Trophoblast cell (in vitro differentiated cells and primary cell): ENCODE measurements around the gene MRPL41.
"Not testable (repeated sequence)": the region's sequence is repeated elsewhere in the genome, so short reads cannot be mapped to it uniquely, and the experiment has no call there.

Experiments used
- DNase-seq, 2 donors: peaks; one replicate each; pipeline ENCODE4 v3.0.0-alpha.2; 2016
- H2AFZ ChIP-seq: 2 replicates; pipeline ENCODE4 v1.6.1; 2013; ENCODE audit warnings: low read length, moderate library complexity, mild to moderate bottlenecking; ENCODE audit not compliant: insufficient read depth, poor library complexity
- H2AK5ac ChIP-seq: 2 replicates; pipeline ENCODE4 v1.6.1; 2013; ENCODE audit warnings: mild to moderate bottlenecking, low read length
- H2BK120ac ChIP-seq: 2 replicates; pipeline ENCODE4 v1.6.1; 2013; ENCODE audit warnings: low read length, mild to moderate bottlenecking, moderate library complexity; ENCODE audit not compliant: insufficient read depth, poor library complexity
- H2BK12ac ChIP-seq: 2 replicates; pipeline ENCODE4 v1.6.1; 2013; ENCODE audit warnings: mild to moderate bottlenecking, low read length, moderate library complexity
- H2BK5ac ChIP-seq: 2 replicates; pipeline ENCODE4 v1.6.1; 2013; ENCODE audit warnings: low read length, low read depth, moderate library complexity, mild to moderate bottlenecking; ENCODE audit not compliant: poor library complexity
- H3K14ac ChIP-seq: 2 replicates; pipeline ENCODE4 v1.6.1; 2013; ENCODE audit warnings: mild to moderate bottlenecking, low read length
- H3K18ac ChIP-seq: 2 replicates; pipeline ENCODE4 v1.6.1; 2013; ENCODE audit warnings: mild to moderate bottlenecking, low read length
- H3K23ac ChIP-seq: 2 replicates; pipeline ENCODE4 v1.6.1; 2013; ENCODE audit warnings: low read length
- H3K27ac ChIP-seq: 2 replicates; pipeline ENCODE4 v1.5.1; 2013; ENCODE audit warnings: low read depth, mild to moderate bottlenecking, inconsistent platforms, low read length, moderate library complexity
- H3K27me3 ChIP-seq: 2 replicates; pipeline ENCODE4 v1.6.1; 2013; ENCODE audit warnings: inconsistent platforms, mild to moderate bottlenecking, low read length, moderate library complexity; ENCODE audit not compliant: insufficient read depth
- H3K36me3 ChIP-seq, 2 experiments: 1 replicate in 1 of 2; 2 replicates in 1 of 2; pipeline ENCODE4 v1.6.1; 2013; ENCODE audit warnings: low read length in 2 of 2, mild to moderate bottlenecking in 2 of 2, moderate library complexity in 1 of 2; ENCODE audit not compliant: insufficient read depth in 2 of 2, control insufficient read depth in 1 of 2
- H3K4ac ChIP-seq: 2 replicates; pipeline ENCODE4 v1.6.1; 2013; ENCODE audit warnings: low read depth, mild to moderate bottlenecking, low read length, moderate library complexity
- H3K4me1 ChIP-seq, 2 experiments: 1 replicate in 1 of 2; 2 replicates in 1 of 2; pipeline ENCODE4 v1.6.1; 2013; ENCODE audit warnings: low read length in 2 of 2, mild to moderate bottlenecking in 2 of 2, moderate library complexity in 1 of 2; ENCODE audit not compliant: insufficient read depth in 2 of 2, control insufficient read depth in 1 of 2
- H3K4me2 ChIP-seq: 2 replicates; pipeline ENCODE4 v1.6.1; 2013; ENCODE audit warnings: inconsistent platforms, mild to moderate bottlenecking, low read length, moderate library complexity
- H3K4me3 ChIP-seq: 2 replicates; pipeline ENCODE4 v1.5.1; 2013; ENCODE audit warnings: mild to moderate bottlenecking, low read depth, low read length, inconsistent platforms
- H3K79me1 ChIP-seq: one replicate; pipeline ENCODE4 v1.6.1; 2013; ENCODE audit warnings: low read length
- H3K79me2 ChIP-seq: 2 replicates; pipeline ENCODE4 v1.6.1; 2013; ENCODE audit warnings: low read length, mild to moderate bottlenecking; ENCODE audit not compliant: control insufficient read depth, insufficient read depth, poor library complexity
- H3K9ac ChIP-seq: 2 replicates; pipeline ENCODE4 v1.6.1; 2013; ENCODE audit warnings: mild to moderate bottlenecking, low read length
- H3K9me3 ChIP-seq: 2 replicates; pipeline ENCODE4 v1.6.1; 2013; ENCODE audit warnings: low read depth, mild to moderate bottlenecking, control low read depth, inconsistent platforms, low read length; ENCODE audit not compliant: insufficient read depth
- H4K12ac ChIP-seq: 2 replicates; pipeline ENCODE4 v1.6.1; 2013; ENCODE audit warnings: low read depth, mild to moderate bottlenecking, low read length, moderate library complexity
- H4K8ac ChIP-seq: 2 replicates; pipeline ENCODE4 v1.6.1; 2013; ENCODE audit warnings: low read depth, mild to moderate bottlenecking, low read length, moderate library complexity
- H4K91ac ChIP-seq: one replicate; pipeline ENCODE4 v1.6.1; 2013; ENCODE audit warnings: low read depth, mild to moderate bottlenecking, low read length, moderate library complexity
- WGBS: extraction: QIAGEN DNeasy Blood & Tissue Kit; methylation state at CpG from one replicate; pipeline ENCODE4 v1.1.7; 2013; ENCODE audit warnings: missing lambda C conversion rate; ENCODE audit not compliant: insufficient read length, insufficient coverage; ENCODE audit errors: extremely low coverage; 5-methylcytosine and 5-hydroxymethylcytosine counted together

The MRPL41 gene

DNA sequence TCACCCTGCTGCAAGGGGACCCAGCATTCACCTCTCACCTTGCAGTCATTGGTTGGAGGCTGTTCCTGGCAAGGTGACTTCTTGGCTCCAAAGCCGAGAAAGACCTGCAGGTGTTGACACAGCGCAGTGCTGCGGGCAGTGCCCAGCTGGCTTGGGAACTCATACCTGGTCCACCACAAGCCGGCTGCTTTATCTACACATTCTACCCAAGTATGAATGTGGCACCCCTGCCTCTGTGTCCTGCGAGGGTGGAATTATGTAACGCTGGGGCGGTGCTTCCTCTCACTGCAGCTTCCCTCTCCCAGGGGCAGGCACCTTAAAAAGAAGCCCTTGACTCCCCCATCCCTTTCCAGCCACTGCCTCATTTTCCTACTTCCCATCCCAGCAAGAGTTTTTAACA lies 41.1 kb downstream of the MRPL41 start:
- Histone ChIP-seq H3K36me3 (peaks cover 11 to 13% of the 10 kb centered on the region in 2 experiments), H4K8ac (no peak overlapping the region), H3K23ac (no peak overlapping the region), H2AK5ac (no peak overlapping the region), H3K4ac (no peak overlapping the region), H3K4me1 (peaks cover 4 to 13% of the 10 kb centered on the region in 2 experiments), H3K79me2 (peaks cover 9% of the 10 kb centered on the region), H2BK120ac (no peak overlapping the region), H3K18ac (no peak overlapping the region), H3K9ac (no peak overlapping the region), H3K14ac (no peak overlapping the region), H3K9me3 (no peaks in the 10 kb centered on the region), H3K4me2 (no peak overlapping the region), H3K79me1 (peaks cover 6% of the 10 kb centered on the region), H3K27me3 (no peaks in the 10 kb centered on the region), H2AFZ (no peak overlapping the region), H4K12ac (no peak overlapping the region), H2BK12ac (no peak overlapping the region), H4K91ac (no peak overlapping the region), H2BK5ac (no peak overlapping the region), H3K27ac (no peak overlapping the region), H3K4me3 (no peak overlapping the region)
- no CpG with 5 or more reads among the region's 7 CpGs for WGBS
- no peak for DNase-seq

- no peak overlapping the region for H4K91ac ChIP-seq
- no peak overlapping the region for H2BK120ac ChIP-seq
- H3K9ac ChIP-seq = no peak overlapping the region
- H2AK5ac ChIP-seq = no peak overlapping the region
- no peak overlapping the region for H3K18ac ChIP-seq
- H2AFZ ChIP-seq = no peak overlapping the region
- H3K27me3 ChIP-seq = no peaks in the 10 kb centered on the region
- no peak overlapping the region for H3K23ac ChIP-seq
- H3K4me2 ChIP-seq = no peak overlapping the region
- no peak for DNase-seq
- H3K79me2 ChIP-seq = peaks cover 9% of the 10 kb centered on the region
- H2BK5ac ChIP-seq = no peak overlapping the region
- no peak overlapping the region for H4K12ac ChIP-seq
- peaks cover 6% of the 10 kb centered on the region for H3K79me1 ChIP-seq
- 100% methylated on average over 2 of the region's 12 CpGs for WGBS
- H3K4me1 ChIP-seq = peaks cover 4 to 13% of the 10 kb centered on the region in 2 experiments
- no peak overlapping the region for H4K8ac ChIP-seq
- H3K14ac ChIP-seq = no peak overlapping the region
- no peak overlapping the region for H3K27ac ChIP-seq
- H2BK12ac ChIP-seq = no peak overlapping the region
- H3K9me3 ChIP-seq = no peaks in the 10 kb centered on the region
- H3K4ac ChIP-seq = no peak overlapping the region
- no peak overlapping the region for H3K4me3 ChIP-seq
- H3K36me3 ChIP-seq = peaks cover 7 to 9% of the 10 kb centered on the region in 2 experiments
Measured at GRCh38 chr9:137593176-137593575, 41.5 kb downstream of the MRPL41 start.

DNA sequence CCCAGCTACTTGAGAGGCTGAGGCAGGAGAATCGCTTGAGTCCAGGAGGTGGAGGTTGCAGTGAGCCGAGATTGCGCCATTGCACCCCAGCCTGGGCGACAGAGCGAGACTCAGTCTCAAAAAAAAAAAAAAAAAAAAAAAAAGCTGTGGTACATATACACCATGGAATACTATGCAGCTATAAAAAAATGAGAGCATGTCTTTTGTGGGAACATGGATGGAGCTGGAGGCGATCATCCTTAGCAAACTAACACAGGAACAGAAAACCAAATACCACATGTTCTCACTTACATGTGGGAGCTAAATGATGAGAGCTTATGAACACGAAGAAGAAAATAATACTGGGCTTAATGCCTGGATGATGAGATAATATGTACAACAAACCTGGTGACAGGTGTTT lies 44.9 kb downstream of the MRPL41 start:
- not testable (repeated sequence) for H4K8ac ChIP-seq, H2AFZ ChIP-seq, H3K27ac ChIP-seq, H3K14ac ChIP-seq, H4K12ac ChIP-seq, H2AK5ac ChIP-seq, H3K36me3 ChIP-seq, H2BK120ac ChIP-seq, H3K79me1 ChIP-seq, DNase-seq, H3K4me2 ChIP-seq, H3K4me3 ChIP-seq, H3K4ac ChIP-seq, H3K23ac ChIP-seq, H2BK5ac ChIP-seq, H3K79me2 ChIP-seq, H4K91ac ChIP-seq, H2BK12ac ChIP-seq, H3K4me1 ChIP-seq, H3K18ac ChIP-seq, H3K9me3 ChIP-seq, H3K27me3 ChIP-seq, H3K9ac ChIP-seq
- no CpG with 5 or more reads among the region's 7 CpGs for WGBS

GRCh38 chr9:137598943-137599342 lies 47.3 kb downstream of the MRPL41 start:
- no peaks in the 10 kb centered on the region for H3K79me2 ChIP-seq
- no peak for DNase-seq
- no peaks in the 10 kb centered on the region for H3K27me3 ChIP-seq
- H3K23ac ChIP-seq = no peak overlapping the region
- no peak overlapping the region for H3K4me3 ChIP-seq
- no peak overlapping the region for H2BK12ac ChIP-seq
- no peak overlapping the region for H4K12ac ChIP-seq
- H4K91ac ChIP-seq = no peak overlapping the region
- H3K79me1 ChIP-seq = no peaks in the 10 kb centered on the region
- H3K4ac ChIP-seq = no peak overlapping the region
- no peak overlapping the region for H2BK5ac ChIP-seq
- WGBS = no CpG with 5 or more reads among the region's 8 CpGs
- H2AFZ ChIP-seq = no peak overlapping the region
- no peak overlapping the region for H3K14ac ChIP-seq
- H3K4me1 ChIP-seq = no peaks in the 10 kb centered on the region
- no peak overlapping the region for H4K8ac ChIP-seq
- no peak overlapping the region for H3K18ac ChIP-seq
- no peak overlapping the region for H3K4me2 ChIP-seq
- H2BK120ac ChIP-seq = no peak overlapping the region
- H2AK5ac ChIP-seq = no peak overlapping the region
- H3K9me3 ChIP-seq = no peaks in the 10 kb centered on the region
- no peaks in the 10 kb centered on the region for H3K36me3 ChIP-seq
- no peak overlapping the region for H3K27ac ChIP-seq
- H3K9ac ChIP-seq = no peak overlapping the region
